GM23248 (cell line): ENCODE measurements around the gene WIPI1. TPM values are rescaled to one million over a fixed set of nuclear protein-coding genes. Genes with fewer than 3 reads are reported as not detected.

Experiments used
- DNase-seq: peaks from one replicate; pipeline ENCODE4 v3.0.0-alpha.2; 2015
- H2AFZ ChIP-seq: fragments of 200-600 bp; sonication (generic); 2 replicates; pipeline ENCODE4 v1.6.1; 2016; ENCODE audit warnings: antibody characterized with exemption
- H3F3A ChIP-seq: fragments of 200-600 bp; sonication (generic); 2 replicates; pipeline ENCODE4 v1.6.1; 2016; ENCODE audit warnings: mild to moderate bottlenecking, antibody characterized with exemption, mixed run types; ENCODE audit not compliant: insufficient read depth
- H3K27ac ChIP-seq: fragments of 200-600 bp; sonication (generic); 2 replicates; pipeline ENCODE4 v1.5.1; 2016; ENCODE audit warnings: mild to moderate bottlenecking
- H3K27me3 ChIP-seq: fragments of 200-600 bp; sonication (generic); replicated peaks from 2 replicates; pipeline ENCODE4 v1.6.1; 2016; ENCODE audit warnings: mild to moderate bottlenecking; ENCODE audit not compliant: insufficient read depth
- H3K36me3 ChIP-seq: fragments of 200-600 bp; sonication (generic); 2 replicates; pipeline ENCODE4 v1.6.1; 2016; ENCODE audit warnings: low read depth, mild to moderate bottlenecking
- H3K4me1 ChIP-seq: fragments of 200-600 bp; sonication (generic); 2 replicates; pipeline ENCODE4 v1.6.1; 2016; ENCODE audit warnings: mild to moderate bottlenecking; ENCODE audit not compliant: insufficient read depth
- H3K4me2 ChIP-seq: fragments of 200-600 bp; sonication (generic); one replicate; pipeline ENCODE4 v1.6.1; 2016; ENCODE audit warnings: mild to moderate bottlenecking; ENCODE audit not compliant: unreplicated experiment
- H3K4me3 ChIP-seq: fragments of 200-600 bp; sonication (generic); 2 replicates; pipeline ENCODE4 v1.5.1; 2016; ENCODE audit warnings: mild to moderate bottlenecking
- H3K79me2 ChIP-seq: fragments of 200-600 bp; sonication (generic); 2 replicates; pipeline ENCODE4 v1.6.1; 2016; ENCODE audit warnings: mild to moderate bottlenecking; ENCODE audit not compliant: insufficient read depth
- H3K9ac ChIP-seq: fragments of 200-600 bp; sonication (generic); 2 replicates; pipeline ENCODE4 v1.6.1; 2016; ENCODE audit warnings: mild to moderate bottlenecking
- H3K9me2 ChIP-seq: fragments of 200-600 bp; sonication (generic); 2 replicates; pipeline ENCODE4 v1.6.1; 2016; ENCODE audit warnings: mixed run types, mild to moderate bottlenecking, moderate library complexity; ENCODE audit not compliant: insufficient read depth
- H3K9me3 ChIP-seq: fragments of 200-600 bp; sonication (generic); one replicate; pipeline ENCODE4 v1.6.1; 2017; ENCODE audit warnings: low read depth
- H4K20me1 ChIP-seq: fragments of 200-600 bp; sonication (generic); 2 replicates; pipeline ENCODE4 v1.6.0; 2016; ENCODE audit not compliant: insufficient read depth
- EZH2 ChIP-seq: fragments of 200-600 bp; sonication (generic); IDR thresholded peaks from 2 replicates; pipeline ENCODE4 v1.6.1; 2018; ENCODE audit warnings: antibody characterized with exemption, mild to moderate bottlenecking; ENCODE audit not compliant: insufficient read depth, poor library complexity, severe bottlenecking
- EZH2phosphoT487 ChIP-seq: fragments of 200-600 bp; sonication (generic); IDR thresholded peaks from 2 replicates; pipeline ENCODE4 v1.6.1; 2018; ENCODE audit warnings: antibody characterized with exemption, moderate library complexity, mild to moderate bottlenecking, low read depth; ENCODE audit not compliant: insufficient read depth
- WGBS, 2 experiments: methylation state at CpG; one replicate each; pipeline ENCODE4 v1.1.6; 2015 to 2017; ENCODE audit warnings: low lambda C conversion rate in 2 of 2, low coverage in 1 of 2; ENCODE audit errors: missing lambda C conversion rate in 2 of 2; 5-methylcytosine and 5-hydroxymethylcytosine counted together
- in situ Hi-C: fragments of 300-500 bp; cut with MboI; formaldehyde crosslinking; loops from 2 replicates; pipeline ENCODE4 v1.15.0; 2020
- polyA plus RNA-seq: library from polyadenylated mRNA; unstranded; fragments of >200 nt; fragmentation: Nextera tagmentation; extraction: Ambion mirVana; gene quantifications from 2 replicates; pipeline ENCODE4 v1.2.1, GENCODE V29; 2016
- total RNA-seq: library from RNA; depleted of rRNA; stranded (reverse); fragments of >200 nt; shearing (Covaris generic); gene quantifications from 2 replicates; pipeline ENCODE4 v1.2.3, GENCODE V29; 2014

Gene WIPI1
- total and polyA plus RNA-seq, 2 experiments from 2014 or later, result 82.0 to 99.1 TPM

DNA sequence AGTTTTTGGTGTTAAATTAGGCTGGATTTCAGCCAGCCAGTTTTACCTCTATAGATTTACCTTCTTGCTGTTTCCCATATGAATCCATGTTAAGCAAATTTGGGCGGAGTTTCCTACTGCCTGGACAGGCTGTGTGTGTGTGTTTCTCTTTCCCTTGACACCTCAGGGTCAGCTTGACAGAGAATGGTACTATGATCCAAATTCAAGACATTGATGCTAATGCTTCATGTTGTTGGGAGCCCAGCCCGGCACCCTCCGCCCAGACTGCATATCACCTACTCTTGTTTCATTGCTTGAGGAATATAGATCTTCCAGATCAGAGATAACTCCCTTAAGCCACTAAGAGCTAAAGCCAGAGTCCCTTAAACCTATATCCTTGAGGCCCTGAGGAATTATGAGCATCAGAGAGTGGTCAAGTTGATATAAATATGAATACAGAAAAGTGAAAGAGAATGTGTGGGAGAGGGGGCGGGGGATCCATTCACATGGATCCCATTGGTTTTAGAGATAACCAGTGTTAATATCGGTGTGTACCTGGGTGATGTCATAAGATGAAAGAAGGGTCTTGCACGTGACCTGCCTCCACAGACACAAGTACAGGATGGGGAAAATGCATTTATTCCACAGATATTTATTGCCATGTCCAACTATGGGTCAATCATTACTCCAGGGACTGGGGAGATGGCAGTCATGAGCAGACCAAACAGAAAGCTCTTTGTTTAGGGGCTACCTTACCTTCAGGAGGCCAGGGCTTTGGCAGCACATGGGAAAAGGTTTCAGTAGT lies 69.7 kb downstream of the WIPI1 start:
- H3F3A ChIP-seq, result peaks cover 25% of the 10 kb centered on the region
- H3K9ac ChIP-seq, result no peak overlapping the region
- H3K9me3 ChIP-seq, result no peaks in the 10 kb centered on the region
- no peaks in the 10 kb centered on the region for H4K20me1 ChIP-seq
- H2AFZ ChIP-seq, result no peak overlapping the region
- TF ChIP-seq EZH2phosphoT487 (no peak), EZH2 (no peak)
- in situ Hi-C loops, result no loop called here
- no peak overlapping the region for H3K27ac ChIP-seq
- H3K36me3 ChIP-seq, result no peaks in the 10 kb centered on the region
- no peak overlapping the region for H3K4me2 ChIP-seq
- no peaks in the 10 kb centered on the region for H3K79me2 ChIP-seq
- H3K4me3 ChIP-seq, result no peak overlapping the region
- DNase-seq, result no peak
- no peaks in the 10 kb centered on the region for H3K9me2 ChIP-seq
- 94 to 95% methylated on average over 6 of the region's 6 CpGs for WGBS, 2 experiments
- no peaks in the 10 kb centered on the region for H3K27me3 ChIP-seq
- H3K4me1 ChIP-seq, result peaks cover 33% of the 10 kb centered on the region

DNA sequence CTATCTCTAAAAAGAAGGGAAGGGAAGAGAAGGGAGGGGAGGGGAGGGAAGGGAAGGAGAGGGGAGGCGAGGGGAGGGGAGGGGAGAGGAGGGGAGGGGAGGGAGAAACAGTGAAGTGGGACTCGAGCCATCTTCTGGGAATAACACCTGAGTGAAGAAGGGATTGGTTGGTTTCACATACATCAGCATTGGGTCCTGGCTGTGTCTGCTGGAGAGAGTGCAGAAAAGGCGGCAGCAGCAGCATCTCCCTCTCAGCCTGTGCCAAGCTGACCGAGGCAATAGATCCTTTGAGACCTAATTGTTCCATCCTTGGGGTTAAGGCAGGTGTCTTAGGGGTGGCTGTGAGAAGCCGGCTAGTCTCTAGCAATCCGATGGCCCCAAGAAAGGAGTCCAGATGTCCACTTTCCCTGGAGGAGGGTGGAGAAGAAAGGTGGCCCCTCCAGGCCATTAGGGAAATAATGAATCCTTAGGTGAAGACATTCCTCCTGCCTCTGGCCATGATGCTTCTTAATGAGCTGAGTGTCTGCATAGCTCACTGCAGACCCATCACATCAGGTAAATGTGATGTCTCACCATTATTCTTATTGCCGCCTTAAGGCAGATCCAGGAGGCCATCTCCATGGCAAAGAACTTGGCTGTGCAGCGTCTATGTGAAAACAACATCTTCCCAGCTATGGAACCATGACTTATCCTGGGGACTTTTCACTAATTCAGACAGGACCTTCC lies 71.6 kb downstream of the WIPI1 start:
- Histone ChIP-seq H3K27ac (no peak overlapping the region), H3K9ac (no peak overlapping the region), H3F3A (peaks cover 41% of the 10 kb centered on the region), H3K9me2 (no peaks in the 10 kb centered on the region), H3K4me2 (no peak overlapping the region), H3K9me3 (no peaks in the 10 kb centered on the region), H2AFZ (no peak overlapping the region), H3K4me1 (peaks cover 39% of the 10 kb centered on the region), H3K79me2 (no peaks in the 10 kb centered on the region), H3K4me3 (no peak overlapping the region), H3K27me3 (no peaks in the 10 kb centered on the region), H4K20me1 (no peaks in the 10 kb centered on the region), H3K36me3 (no peaks in the 10 kb centered on the region)
- WGBS, 2 experiments, result 89 to 90% methylated on average over 6 to 8 of the region's 8 CpGs
- in situ Hi-C loops, result no loop called here
- TF ChIP-seq EZH2phosphoT487 (no peak), EZH2 (no peak)
- DNase-seq, result no peak

DNA sequence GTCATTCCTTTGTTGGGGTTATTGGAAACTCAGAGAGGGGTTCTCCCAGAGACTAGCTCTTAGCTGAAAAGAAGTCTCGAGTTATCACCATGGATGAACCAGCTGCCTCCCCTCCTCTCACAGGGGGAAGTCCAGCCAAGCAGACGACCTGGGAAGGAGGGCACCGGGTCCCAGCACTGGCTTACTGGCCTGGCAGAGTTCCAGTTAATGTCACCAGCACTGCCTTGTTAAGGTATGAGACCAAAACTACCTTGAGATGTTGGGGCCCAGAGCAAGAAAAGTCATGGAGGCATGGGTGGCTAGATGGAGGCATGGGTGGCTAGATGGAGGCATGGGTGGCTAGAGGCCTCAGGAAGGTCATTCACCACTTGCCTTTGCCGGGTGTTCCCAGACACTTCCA lies 72.4 kb downstream of the WIPI1 start:
- H3K27ac ChIP-seq, result peak overlapping the region; percentile 98
- H3K27me3 ChIP-seq, result no peaks in the 10 kb centered on the region
- H3K36me3 ChIP-seq, result no peaks in the 10 kb centered on the region
- no peak overlapping the region for H3K4me3 ChIP-seq
- H4K20me1 ChIP-seq, result no peaks in the 10 kb centered on the region
- H3F3A ChIP-seq, result peaks cover 44% of the 10 kb centered on the region
- WGBS, 2 experiments, result 86 to 90% methylated on average over 3 to 4 of the region's 4 CpGs
- H3K4me2 ChIP-seq, result peak overlapping the region; percentile 84
- no peak overlapping the region for H2AFZ ChIP-seq
- no peaks in the 10 kb centered on the region for H3K79me2 ChIP-seq
- no peaks in the 10 kb centered on the region for H3K9me2 ChIP-seq
- H3K9me3 ChIP-seq, result no peaks in the 10 kb centered on the region
- TF ChIP-seq EZH2phosphoT487 (no peak), EZH2 (no peak)
- no peak for DNase-seq
- peak overlapping the region; percentile 82 for H3K9ac ChIP-seq
- in situ Hi-C loops, result no loop called here
- peaks cover 45% of the 10 kb centered on the region for H3K4me1 ChIP-seq

DNA sequence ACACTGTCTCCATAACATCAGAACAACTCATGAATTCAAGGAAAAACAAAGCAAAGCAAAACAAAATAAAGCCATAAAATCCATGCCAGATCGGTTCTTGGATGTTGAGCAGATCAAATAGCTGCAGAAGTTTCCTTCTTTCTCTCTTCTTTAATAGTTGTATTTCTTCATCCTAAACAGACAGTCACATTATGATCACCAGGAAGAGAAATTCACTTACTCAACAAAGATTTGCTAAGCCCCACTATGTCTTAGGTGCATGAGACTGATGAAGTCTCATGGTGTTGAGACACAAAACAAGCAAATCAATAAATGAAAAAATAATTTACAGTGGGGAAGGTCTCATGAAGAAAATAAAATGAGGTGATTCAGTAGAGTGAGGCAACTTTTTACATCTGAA lies 72.8 kb downstream of the WIPI1 start:
- peak overlapping the region; percentile 84 for H3K4me2 ChIP-seq
- H3K9me2 ChIP-seq, result no peaks in the 10 kb centered on the region
- H2AFZ ChIP-seq, result no peak overlapping the region
- H3K9ac ChIP-seq, result peak overlapping the region; percentile 82
- DNase-seq, result peak; percentile 47
- H3K4me3 ChIP-seq, result peak overlapping the region; percentile 56
- peaks cover 44% of the 10 kb centered on the region for H3F3A ChIP-seq
- H4K20me1 ChIP-seq, result no peaks in the 10 kb centered on the region
- no peaks in the 10 kb centered on the region for H3K27me3 ChIP-seq
- no peaks in the 10 kb centered on the region for H3K9me3 ChIP-seq
- H3K27ac ChIP-seq, result peak overlapping the region; percentile 98
- H3K36me3 ChIP-seq, result no peaks in the 10 kb centered on the region
- 5% methylated on average over 1 of the region's 1 CpG for WGBS, 2 experiments
- TF ChIP-seq EZH2 (no peak), EZH2phosphoT487 (no peak)
- in situ Hi-C loops, result no loop called here
- no peaks in the 10 kb centered on the region for H3K79me2 ChIP-seq
- H3K4me1 ChIP-seq, result peaks cover 45% of the 10 kb centered on the region
